Medulla oblongata (tissue), 1 donor: Measurements from ENCODE around the gene PEX1.
A peak's percentile ranks its signal among the peaks of the same experiment; 100 is the strongest.
"Not testable (repeated sequence)": the region's sequence is repeated elsewhere in the genome, so short reads cannot be mapped to it uniquely, and the experiment has no call there.

Experiments
- DNase-seq: peaks from one replicate; pipeline ENCODE4 v3.0.0-alpha.2; 2015; ENCODE audit errors: extremely low spot score

PEX1 gene

GRCh38 chr7:92460510-92460909 lies 67.8 kb downstream of the PEX1 start:
- DNase-seq = no peak

DNA sequence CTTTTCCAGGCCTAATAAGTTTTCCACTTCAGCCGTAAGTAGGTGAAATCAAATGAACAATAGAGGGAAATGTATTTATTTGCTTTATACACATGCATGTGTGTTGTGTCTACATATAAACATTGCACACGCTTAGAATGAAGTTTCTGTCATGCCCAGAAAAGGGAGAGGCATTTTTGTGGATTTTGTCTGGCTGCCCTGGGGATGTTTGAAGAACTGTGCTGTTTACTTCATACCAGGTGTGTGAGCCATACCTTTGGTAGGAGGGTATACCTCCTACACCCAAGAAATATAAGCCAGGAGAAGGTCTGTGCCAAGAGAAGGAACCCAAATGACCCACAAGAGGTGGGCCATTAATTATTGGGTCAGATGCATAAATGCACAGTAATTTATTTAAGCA lies 68.2 kb downstream of the PEX1 start:
- DNase-seq = no peak

DNA sequence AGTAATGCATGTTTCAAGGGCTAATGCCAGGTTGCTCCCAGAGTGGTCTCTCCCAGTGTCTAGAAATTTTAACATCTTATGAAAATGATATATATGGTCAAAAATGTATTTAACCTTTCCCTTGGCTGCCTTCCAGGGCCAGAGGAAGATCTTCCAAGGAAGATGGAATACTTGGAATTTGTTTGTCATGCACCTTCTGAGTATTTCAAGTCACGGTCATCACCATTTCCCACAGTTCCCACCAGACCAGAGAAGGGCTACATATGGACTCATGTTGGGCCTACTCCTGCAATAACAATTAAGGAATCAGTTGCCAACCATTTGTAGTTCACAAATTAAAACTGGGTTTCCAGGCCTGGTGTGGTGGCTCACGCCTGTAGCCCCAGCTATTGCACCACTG lies 72.1 kb downstream of the PEX1 start:
- no peak for DNase-seq

- no peak for DNase-seq
These were observed 76.7 kb downstream of the PEX1 start for GRCh38 chr7:92451645-92452044.

- peak; percentile 80 for DNase-seq
These were observed 80.0 kb downstream of the PEX1 start for GRCh38 chr7:92448205-92448747.

- peak; percentile 96 for DNase-seq
These were observed 80.7 kb downstream of the PEX1 start, which contains the start of gene GATAD1 for GRCh38 chr7:92447345-92448204. Gene GATAD1 (plus strand): TSS chr7:92447482. CDS start chr7:92447730, 248 bp downstream.

DNA sequence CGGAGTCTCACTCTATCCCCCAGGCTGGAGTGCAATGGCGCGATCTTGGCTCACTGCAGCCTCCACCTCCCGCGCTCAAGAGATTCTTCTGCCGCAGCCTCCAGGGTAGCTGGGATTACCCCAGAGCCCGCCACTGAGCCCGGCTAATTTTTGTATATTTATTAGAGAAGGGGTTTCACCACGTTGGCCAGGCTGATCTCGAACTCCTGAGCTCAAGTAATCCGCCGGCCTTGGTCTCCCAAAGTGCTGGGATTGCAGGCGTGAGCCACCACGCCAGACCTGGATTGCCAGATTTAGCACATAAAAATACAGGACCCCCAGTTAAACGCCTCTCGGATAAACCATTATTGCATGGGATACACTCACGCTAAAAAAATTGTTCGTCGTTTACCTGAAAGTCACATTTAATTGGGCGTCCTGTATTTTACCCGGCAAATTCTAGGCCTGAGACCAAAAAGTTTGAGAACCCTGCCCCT lies 81.4 kb downstream of the PEX1 start:
- no peak for DNase-seq

DNA sequence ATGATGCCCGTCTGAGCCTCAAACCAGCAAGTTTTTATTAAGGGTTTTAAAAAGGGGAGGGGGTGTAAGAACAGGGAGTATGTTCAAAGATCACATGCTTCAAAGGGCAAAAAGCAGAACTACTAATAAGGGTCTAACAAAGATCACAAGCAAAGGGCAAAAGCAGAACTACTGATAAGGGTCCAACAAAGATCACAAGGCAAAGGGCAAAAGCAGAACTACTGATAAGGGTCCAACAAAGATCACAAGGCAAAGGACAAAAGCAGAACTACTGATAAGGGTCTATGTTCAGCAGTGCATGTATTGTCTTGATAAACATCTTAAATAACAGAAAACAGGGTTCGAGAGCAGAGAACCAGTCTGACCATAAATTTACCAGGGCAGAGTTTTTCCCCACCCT lies 85.6 kb downstream of the PEX1 start:
- not testable (repeated sequence) for DNase-seq

DNA sequence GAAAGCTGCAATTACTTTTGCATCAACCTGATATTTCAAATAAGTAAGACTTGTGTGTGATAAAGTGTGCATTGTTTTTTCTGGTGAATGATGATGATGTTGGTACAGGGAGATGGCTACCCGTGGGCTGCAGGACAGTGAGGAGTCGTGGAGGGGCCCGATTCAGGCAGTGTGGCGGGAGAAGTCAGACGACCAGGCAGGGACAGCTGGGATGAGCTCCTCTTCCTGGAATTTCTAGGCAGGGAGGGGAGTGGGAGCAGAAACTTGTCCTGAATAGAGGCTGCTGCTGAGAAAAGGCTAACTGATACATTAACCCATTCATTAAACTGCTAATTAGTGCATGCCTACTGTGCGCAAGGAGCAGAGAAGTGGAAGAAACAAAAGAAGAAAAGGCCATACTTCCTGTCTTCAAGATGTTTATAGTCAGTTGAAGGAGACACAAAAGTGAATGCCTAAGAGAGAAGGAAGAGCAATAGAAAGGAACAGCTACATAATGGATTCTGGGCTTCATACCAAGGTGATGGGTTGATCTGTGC lies 90.3 kb downstream of the PEX1 start:
- no peak for DNase-seq
